Glutamatergic neuron (in vitro differentiated cells): Measurements from ENCODE around the gene PAN3. TPM values are rescaled to one million over a fixed set of nuclear protein-coding genes. Genes with fewer than 3 reads are reported as not detected.

Source experiments
- DNase-seq: peaks from one replicate; pipeline ENCODE4 v3.0.0; 2022
- H3K27ac Mint-ChIP-seq: one replicate; pipeline ENCODE4 v1.8.0; 2020; ENCODE audit warnings: mild to moderate bottlenecking, mixed read lengths, inconsistent platforms; ENCODE audit not compliant: unreplicated experiment
- H3K27me3 Mint-ChIP-seq: one replicate; pipeline ENCODE4 v1.8.0; 2020; ENCODE audit warnings: mild to moderate bottlenecking, moderate library complexity, mixed read lengths, inconsistent platforms; ENCODE audit not compliant: unreplicated experiment
- H3K36me3 Mint-ChIP-seq: one replicate; pipeline ENCODE4 v1.8.0; 2020; ENCODE audit warnings: mild to moderate bottlenecking, mixed read lengths, inconsistent platforms; ENCODE audit not compliant: unreplicated experiment
- H3K4me1 Mint-ChIP-seq: one replicate; pipeline ENCODE4 v1.8.0; 2020; ENCODE audit warnings: mild to moderate bottlenecking, low read depth, mixed read lengths, inconsistent platforms; ENCODE audit not compliant: unreplicated experiment
- H3K4me3 Mint-ChIP-seq: one replicate; pipeline ENCODE4 v1.8.0; 2020; ENCODE audit warnings: mild to moderate bottlenecking, mixed read lengths, inconsistent platforms; ENCODE audit not compliant: unreplicated experiment
- H3K9me3 Mint-ChIP-seq: one replicate; pipeline ENCODE4 v1.8.0; 2020; ENCODE audit warnings: mild to moderate bottlenecking, moderate library complexity, mixed read lengths, inconsistent platforms; ENCODE audit not compliant: unreplicated experiment
- total RNA-seq: library from RNA; stranded (reverse); fragmentation: NEBNext Ultra II Directional; extraction: Animal tissue kit (Norgen Biotek cat#: 25700); gene quantifications from one replicate; pipeline ENCODE4 v1.2.1, GENCODE V29; 2021; ENCODE audit not compliant: unreplicated experiment
- TF ChIP-seq, protein P1 (sequence below): fragments of 200-600 bp; sonication (generic); IDR thresholded peaks from one replicate; pipeline ENCODE4 v1.5.0; 2021; ENCODE audit not compliant: partially characterized antibody, unreplicated experiment

Gene PAN3
- total RNA-seq, 1 donor from 2014 or later, result 27.4 TPM

GRCh38 chr13:28179974-28180373 is 41.6 kb downstream of the PAN3 start:
- H3K4me3 Mint-ChIP-seq, result no peak overlapping the region
- TF ChIP-seq, protein P1, sequence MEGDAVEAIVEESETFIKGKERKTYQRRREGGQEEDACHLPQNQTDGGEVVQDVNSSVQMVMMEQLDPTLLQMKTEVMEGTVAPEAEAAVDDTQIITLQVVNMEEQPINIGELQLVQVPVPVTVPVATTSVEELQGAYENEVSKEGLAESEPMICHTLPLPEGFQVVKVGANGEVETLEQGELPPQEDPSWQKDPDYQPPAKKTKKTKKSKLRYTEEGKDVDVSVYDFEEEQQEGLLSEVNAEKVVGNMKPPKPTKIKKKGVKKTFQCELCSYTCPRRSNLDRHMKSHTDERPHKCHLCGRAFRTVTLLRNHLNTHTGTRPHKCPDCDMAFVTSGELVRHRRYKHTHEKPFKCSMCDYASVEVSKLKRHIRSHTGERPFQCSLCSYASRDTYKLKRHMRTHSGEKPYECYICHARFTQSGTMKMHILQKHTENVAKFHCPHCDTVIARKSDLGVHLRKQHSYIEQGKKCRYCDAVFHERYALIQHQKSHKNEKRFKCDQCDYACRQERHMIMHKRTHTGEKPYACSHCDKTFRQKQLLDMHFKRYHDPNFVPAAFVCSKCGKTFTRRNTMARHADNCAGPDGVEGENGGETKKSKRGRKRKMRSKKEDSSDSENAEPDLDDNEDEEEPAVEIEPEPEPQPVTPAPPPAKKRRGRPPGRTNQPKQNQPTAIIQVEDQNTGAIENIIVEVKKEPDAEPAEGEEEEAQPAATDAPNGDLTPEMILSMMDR, result no peak
- no peaks in the 10 kb centered on the region for H3K36me3 Mint-ChIP-seq
- no peaks in the 10 kb centered on the region for H3K27me3 Mint-ChIP-seq
- H3K4me1 Mint-ChIP-seq, result no peaks in the 10 kb centered on the region
- no peak for DNase-seq
- no peaks in the 10 kb centered on the region for H3K9me3 Mint-ChIP-seq
- H3K27ac Mint-ChIP-seq, result no peak overlapping the region

DNA sequence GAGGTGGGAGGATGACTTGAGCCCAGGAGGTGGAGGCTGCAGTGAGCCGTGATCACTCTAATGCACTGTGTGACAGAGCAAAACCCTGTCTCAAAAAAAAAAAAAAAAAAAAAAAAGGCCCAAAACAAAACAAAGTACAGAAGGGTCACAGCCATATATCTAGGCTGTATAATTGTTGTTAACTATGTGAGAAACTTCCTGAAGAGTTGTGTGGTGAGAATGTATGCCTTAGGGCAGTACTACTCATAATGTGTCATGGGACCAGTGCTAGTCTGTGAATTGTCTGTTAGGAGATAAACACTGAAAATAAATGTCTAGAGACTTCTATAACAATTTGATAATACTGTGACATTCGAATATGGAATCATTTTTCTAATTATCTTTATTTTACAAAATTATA is 43.1 kb downstream of the PAN3 start:
- Mint-ChIP-seq H3K36me3 (no peaks in the 10 kb centered on the region), H3K27me3 (no peaks in the 10 kb centered on the region), H3K9me3 (no peaks in the 10 kb centered on the region), H3K4me3 (no peak overlapping the region), H3K4me1 (no peaks in the 10 kb centered on the region), H3K27ac (no peak overlapping the region)
- TF ChIP-seq, protein P1, result no peak
- no peak for DNase-seq

GRCh38 chr13:28185256-28185655 is 46.9 kb downstream of the PAN3 start:
- no peaks in the 10 kb centered on the region for H3K4me1 Mint-ChIP-seq
- TF ChIP-seq, protein P1, result no peak
- no peak for DNase-seq
- no peak overlapping the region for H3K4me3 Mint-ChIP-seq
- H3K9me3 Mint-ChIP-seq, result no peaks in the 10 kb centered on the region
- no peak overlapping the region for H3K27ac Mint-ChIP-seq
- no peaks in the 10 kb centered on the region for H3K27me3 Mint-ChIP-seq
- H3K36me3 Mint-ChIP-seq, result no peaks in the 10 kb centered on the region

DNA sequence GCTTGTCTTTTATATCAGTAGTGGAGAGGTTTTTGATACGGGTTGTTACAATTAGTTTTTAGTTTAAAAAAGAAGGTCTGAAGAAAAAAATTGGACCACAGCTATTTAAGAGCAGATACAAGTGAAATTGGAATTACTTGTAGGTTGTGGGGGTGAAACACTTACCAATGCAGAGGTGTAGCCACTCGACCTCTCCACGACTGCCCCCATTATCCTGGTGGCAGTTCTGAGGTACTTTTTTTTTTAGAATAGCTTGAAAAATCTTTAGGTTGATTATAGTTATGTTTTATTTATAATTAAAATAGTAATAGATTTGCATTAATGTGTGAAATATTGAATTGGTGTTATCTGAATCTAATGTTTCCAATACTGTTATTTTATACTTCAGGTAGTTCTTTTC is 60.7 kb downstream of the PAN3 start:
- Mint-ChIP-seq H3K36me3 (no peaks in the 10 kb centered on the region), H3K9me3 (no peaks in the 10 kb centered on the region), H3K27me3 (peaks cover 5% of the 10 kb centered on the region), H3K27ac (no peak overlapping the region), H3K4me1 (no peaks in the 10 kb centered on the region), H3K4me3 (no peak overlapping the region)
- DNase-seq, result no peak
- TF ChIP-seq, protein P1, result peak; percentile 36

DNA sequence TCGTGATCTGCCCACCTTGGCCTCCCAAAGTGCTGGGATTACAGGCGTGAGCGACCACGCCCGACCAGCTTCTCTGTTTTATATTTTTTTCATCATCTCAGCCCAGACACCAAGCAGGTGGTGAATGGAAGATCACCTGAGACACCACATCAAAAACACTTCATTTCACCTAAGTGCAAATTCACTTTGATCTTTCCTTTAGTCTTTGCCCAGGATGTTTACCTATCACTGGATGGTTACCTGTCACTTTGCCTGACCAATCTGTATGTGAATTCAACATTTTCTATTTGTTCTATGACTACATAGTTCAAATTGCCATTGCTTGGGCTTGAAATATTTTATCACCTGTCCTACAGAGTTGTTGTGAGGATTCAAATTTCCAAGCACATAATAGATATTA is 65.7 kb downstream of the PAN3 start:
- TF ChIP-seq, protein P1, result no peak
- Mint-ChIP-seq H3K27ac (no peak overlapping the region), H3K4me3 (no peak overlapping the region), H3K36me3 (no peaks in the 10 kb centered on the region), H3K9me3 (no peaks in the 10 kb centered on the region), H3K4me1 (no peaks in the 10 kb centered on the region), H3K27me3 (peaks cover 5% of the 10 kb centered on the region)
- DNase-seq, result no peak
